ENCODE results near the gene IPMK.

- TF ChIP-seq CTCF (IDR thresholded peaks at IDR 0.05) (no peak), EZH2 (IDR thresholded peaks at IDR 0.05) (no peak), EZH2phosphoT487 (IDR thresholded peaks at IDR 0.05) (no peak)
Measured at GRCh38 chr10:58225654-58226053, 42.0 kb downstream of the IPMK start.
